ENCODE data around the gene DNAJC15. TPM values are rescaled to one million over a fixed set of nuclear protein-coding genes. Genes with fewer than 3 reads are reported as not detected.

Gene DNAJC15
- total and polyA plus RNA-seq, 2 of the 4 experiments (the other 2 are of a cell fraction): 7.0 to 22.0 TPM

GRCh38 chr13:43156916-43157315 is 133.5 kb downstream of the DNAJC15 start:
- H3K36me3 ChIP-seq (ENCODE audit: control insufficient read depth, insufficient read depth, low read length): no peaks in the 10 kb centered on the region
- no peak overlapping the region for H3K9ac ChIP-seq (ENCODE audit: low read depth, low read length)
- no peak overlapping the region for H3K27ac ChIP-seq (ENCODE audit: insufficient read depth, low read length)
- no peaks in the 10 kb centered on the region for H4K20me1 ChIP-seq (ENCODE audit: insufficient read depth, low read length)
- in situ Hi-C loops (cut with MboI; ENCODE audit: low sequenced_read_pairs): no loop called here
- WGBS, 2 experiments (ENCODE audit: extremely low coverage in 2 of 2, insufficient read length in 1 of 2): no CpG with 5 or more reads among the region's 2 CpGs
- dilution Hi-C loops (cut with HindIII; ENCODE audit: low sequenced_read_pairs, unreplicated experiment): no loop called here
- H2BK5ac ChIP-seq (ENCODE audit: low read depth, low read length, poor library complexity, severe bottlenecking): no peak overlapping the region
- ChIA-PET POLR2A (ENCODE audit: unreplicated experiment) (no interaction called here), CTCF (interaction anchor here (0.9 to 1.2 kb wide), 2 partner anchors 10 to 11 kb away, joined by 3 to 4 read pairs; no protein-coding TSS in a partner anchor)
- TF ChIP-seq USF2 (IDR thresholded peaks at IDR 0.05; ENCODE audit: low read depth, low read length) (no peak), MXI1 (IDR thresholded peaks at IDR 0.05; ENCODE audit: borderline replicate concordance, low read depth, low read length) (no peak), RFX5 (IDR thresholded peaks at IDR 0.05; ENCODE audit: low read depth, low read length) (no peak), MAZ (IDR thresholded peaks at IDR 0.05; ENCODE audit: borderline replicate concordance, low read depth, low read length) (no peak), ELK1 (IDR thresholded peaks at IDR 0.05; ENCODE audit: borderline replicate concordance, low read depth, low read length) (no peak), CTCF (conservative IDR thresholded peaks at IDR 0.05; ENCODE audit: low read depth, low read length) (no peak), FOS (IDR thresholded peaks at IDR 0.05; ENCODE audit: low read depth, low read length) (no peak), BHLHE40 (IDR thresholded peaks at IDR 0.05; ENCODE audit: low read depth, low read length) (no peak), RAD21 (IDR thresholded peaks at IDR 0.05; ENCODE audit: low read length) (no peak), CHD1 (IDR thresholded peaks at IDR 0.05; ENCODE audit: low read depth, low read length) (no peak), RCOR1 (IDR thresholded peaks at IDR 0.05; ENCODE audit: insufficient replicate concordance, low read length) (no peak), SMC3 (IDR thresholded peaks at IDR 0.05; ENCODE audit: low read depth, low read length) (no peak), CEBPB (IDR thresholded peaks at IDR 0.05; ENCODE audit: low read depth, low read length) (no peak), POLR2A (IDR thresholded peaks at IDR 0.05; ENCODE audit: low read depth, low read length) (no peak), NFE2L2 (IDR thresholded peaks at IDR 0.05; ENCODE audit: low read depth, low read length) (no peak), MAFK (IDR thresholded peaks at IDR 0.05; ENCODE audit: low read depth, low read length) (no peak)
- no peak overlapping the region for H2AK5ac ChIP-seq (ENCODE audit: low read depth, low read length)
- H2BK120ac ChIP-seq (ENCODE audit: low read depth, low read length): no peak overlapping the region
- no peak overlapping the region for H3K23ac ChIP-seq (ENCODE audit: low read depth, low read length)
- DNase-seq (no peak), ATAC-seq (ENCODE audit: low read depth) (no peak)
- H3K14ac ChIP-seq (replicated peaks; ENCODE audit: low read depth, low read length): no peak overlapping the region
- no peak overlapping the region for H3K4ac ChIP-seq (ENCODE audit: low read depth, low read length)
- no peak overlapping the region for H4K5ac ChIP-seq (ENCODE audit: low read depth, low read length)
- H3K4me2 ChIP-seq (ENCODE audit: low read depth, low read length): no peak overlapping the region
- H2BK20ac ChIP-seq (ENCODE audit: low read depth, low read length): no peak overlapping the region
- intact Hi-C loops (cut with micrococcal nuclease): no loop called here
- H2AFZ ChIP-seq (replicated peaks; ENCODE audit: low read length, poor library complexity): no peak overlapping the region
- no peaks in the 10 kb centered on the region for H3K9me3 ChIP-seq (ENCODE audit: control insufficient read depth, insufficient read depth, low read length)
- H3K9me1 ChIP-seq (ENCODE audit: insufficient read depth, low read length): no peaks in the 10 kb centered on the region
- H4K91ac ChIP-seq (ENCODE audit: insufficient read depth, low read depth, low read length): no peak overlapping the region
- no peak overlapping the region for H3K56ac ChIP-seq (ENCODE audit: extremely low read depth, insufficient read depth, low read length)
- H2AK9ac ChIP-seq (replicated peaks; ENCODE audit: low read depth, low read length, poor library complexity): no peak overlapping the region
- H3K27me3 ChIP-seq (ENCODE audit: control insufficient read depth, insufficient read depth, low read length): no peaks in the 10 kb centered on the region
- no peaks in the 10 kb centered on the region for H3K4me1 ChIP-seq (ENCODE audit: control insufficient read depth, insufficient read depth, low read length)
- BruUV-seq (replicated peaks): no TSS peak
- H2BK15ac ChIP-seq (ENCODE audit: low read depth, low read length): no peak overlapping the region
- no peak overlapping the region for H3K4me3 ChIP-seq (ENCODE audit: insufficient read depth, low read depth, low read length)
- H3K79me1 ChIP-seq (ENCODE audit: low read depth in 1 of 2, low read length in 2 of 2): no peaks in the 10 kb centered on the region
- H3K18ac ChIP-seq (ENCODE audit: low read depth, low read length): no peak overlapping the region
- H4K8ac ChIP-seq (ENCODE audit: low read depth in 2 of 2, low read length in 2 of 2): no peak overlapping the region
